ENCODE results near the gene TRIM28. TPM values are rescaled to one million over a fixed set of nuclear protein-coding genes. Genes with fewer than 3 reads are reported as not detected.

Gene TRIM28
- total and polyA plus RNA-seq, 9 of the 15 experiments (the other 6 are each of a cell fraction or from before 2014, with no cell fraction given) = 12.1 to 797 (median 490) TPM

DNA sequence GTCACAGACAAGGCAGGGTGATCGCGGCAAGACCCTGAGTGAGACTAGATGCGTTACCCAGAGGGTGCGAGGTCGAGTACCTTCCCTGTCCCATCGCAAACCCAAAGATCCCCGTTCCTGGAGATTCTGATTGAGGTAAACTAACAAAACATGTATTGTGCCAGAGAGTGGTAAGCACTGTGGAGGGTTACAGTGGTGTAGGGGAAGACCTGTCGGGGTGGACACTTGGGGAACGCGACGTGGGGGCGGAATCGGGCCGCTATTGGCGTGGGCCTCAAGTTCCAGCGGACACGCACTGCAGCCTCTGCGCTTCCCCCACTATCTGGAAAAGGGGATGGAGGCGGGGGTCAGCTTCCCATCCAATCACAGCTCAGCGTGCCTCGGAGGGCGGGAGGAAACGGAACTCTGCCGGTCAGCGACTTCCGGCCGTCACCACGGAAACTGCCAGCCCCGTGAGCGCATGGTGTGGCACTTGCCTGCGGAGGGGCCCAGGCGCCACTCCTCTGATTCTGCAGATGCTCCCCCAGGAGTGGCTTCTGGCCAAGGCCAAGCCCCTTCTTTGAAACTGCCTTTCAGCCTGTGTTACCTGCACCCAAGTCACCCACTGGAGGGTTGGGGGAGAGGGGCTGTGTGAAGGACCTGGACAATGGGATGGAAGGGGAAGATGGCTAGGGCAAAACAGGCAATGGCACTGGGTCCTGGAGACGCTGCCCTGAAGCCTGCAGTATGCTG is 15.6 kb downstream of the TRIM28 start (continued):
- TF ChIP-seq MCM7 (IDR thresholded peaks at IDR 0.05) (no peak), RCOR1 (IDR thresholded peaks at IDR 0.05; ENCODE audit: borderline replicate concordance in 1 of 2, low read depth in 2 of 2, low read length in 2 of 2) (peak in 1 of 2 experiments; percentile 70; a peak in 1 of 4 replicates), GABPB1 (CRISPR knock-in tag; IDR thresholded peaks at IDR 0.05) (peak; percentile 84), CHD1 (IDR thresholded peaks at IDR 0.05; ENCODE audit: low read length) (peak; percentile 97), HCFC1 (IDR thresholded peaks at IDR 0.05; ENCODE audit: low read depth, low read length) (peak; percentile 61), SLC30A9 (CRISPR knock-in tag; IDR thresholded peaks at IDR 0.05) (no peak), JUND (IDR thresholded peaks at IDR 0.05; ENCODE audit: borderline replicate concordance, low read depth, low read length) (peak; percentile 55), JUND (tag; IDR thresholded peaks at IDR 0.05; ENCODE audit: borderline replicate concordance, low read depth, low read length) (peak; percentile 45; the same call in 2 of the 3 replicates), TCF7 (IDR thresholded peaks at IDR 0.05; ENCODE audit: borderline replicate concordance) (no peak), TRIM24 (IDR thresholded peaks at IDR 0.05) (peak in 1 of 2 experiments; percentile 70; a peak in 2 of 4 replicates), ZNF143 (CRISPR knock-in tag; IDR thresholded peaks at IDR 0.05) (peak; percentile 58; the same call in 1 of the 2 replicates), KDM2B (CRISPR knock-in tag; IDR thresholded peaks at IDR 0.05) (no peak), TGIF2 (CRISPR knock-in tag; IDR thresholded peaks at IDR 0.05) (no peak), EZH2 (IDR thresholded peaks at IDR 0.05; ENCODE audit: borderline replicate concordance, low read depth, low read length) (no peak), SREBF2 (CRISPR knock-in tag; IDR thresholded peaks at IDR 0.05) (no peak), MYNN (IDR thresholded peaks at IDR 0.05) (no peak; the same call in 1 of the 2 replicates), MYNN (CRISPR knock-in tag; IDR thresholded peaks at IDR 0.05) (no peak), ERF (CRISPR knock-in tag; IDR thresholded peaks at IDR 0.05) (no peak)
- TF ChIP-seq, protein P1, sequence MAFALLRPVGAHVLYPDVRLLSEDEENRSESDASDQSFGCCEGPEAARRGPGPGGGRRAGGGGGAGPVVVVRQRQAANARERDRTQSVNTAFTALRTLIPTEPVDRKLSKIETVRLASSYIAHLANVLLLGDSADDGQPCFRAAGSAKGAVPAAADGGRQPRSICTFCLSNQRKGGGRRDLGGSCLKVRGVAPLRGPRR (CRISPR knock-in tag; IDR thresholded peaks at IDR 0.05) = no peak
- TF ChIP-seq, protein P2, sequence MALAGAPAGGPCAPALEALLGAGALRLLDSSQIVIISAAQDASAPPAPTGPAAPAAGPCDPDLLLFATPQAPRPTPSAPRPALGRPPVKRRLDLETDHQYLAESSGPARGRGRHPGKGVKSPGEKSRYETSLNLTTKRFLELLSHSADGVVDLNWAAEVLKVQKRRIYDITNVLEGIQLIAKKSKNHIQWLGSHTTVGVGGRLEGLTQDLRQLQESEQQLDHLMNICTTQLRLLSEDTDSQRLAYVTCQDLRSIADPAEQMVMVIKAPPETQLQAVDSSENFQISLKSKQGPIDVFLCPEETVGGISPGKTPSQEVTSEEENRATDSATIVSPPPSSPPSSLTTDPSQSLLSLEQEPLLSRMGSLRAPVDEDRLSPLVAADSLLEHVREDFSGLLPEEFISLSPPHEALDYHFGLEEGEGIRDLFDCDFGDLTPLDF (CRISPR knock-in tag; IDR thresholded peaks at IDR 0.05) = no peak; the same call in 1 of the 2 replicates
- TF ChIP-seq, protein P3, sequence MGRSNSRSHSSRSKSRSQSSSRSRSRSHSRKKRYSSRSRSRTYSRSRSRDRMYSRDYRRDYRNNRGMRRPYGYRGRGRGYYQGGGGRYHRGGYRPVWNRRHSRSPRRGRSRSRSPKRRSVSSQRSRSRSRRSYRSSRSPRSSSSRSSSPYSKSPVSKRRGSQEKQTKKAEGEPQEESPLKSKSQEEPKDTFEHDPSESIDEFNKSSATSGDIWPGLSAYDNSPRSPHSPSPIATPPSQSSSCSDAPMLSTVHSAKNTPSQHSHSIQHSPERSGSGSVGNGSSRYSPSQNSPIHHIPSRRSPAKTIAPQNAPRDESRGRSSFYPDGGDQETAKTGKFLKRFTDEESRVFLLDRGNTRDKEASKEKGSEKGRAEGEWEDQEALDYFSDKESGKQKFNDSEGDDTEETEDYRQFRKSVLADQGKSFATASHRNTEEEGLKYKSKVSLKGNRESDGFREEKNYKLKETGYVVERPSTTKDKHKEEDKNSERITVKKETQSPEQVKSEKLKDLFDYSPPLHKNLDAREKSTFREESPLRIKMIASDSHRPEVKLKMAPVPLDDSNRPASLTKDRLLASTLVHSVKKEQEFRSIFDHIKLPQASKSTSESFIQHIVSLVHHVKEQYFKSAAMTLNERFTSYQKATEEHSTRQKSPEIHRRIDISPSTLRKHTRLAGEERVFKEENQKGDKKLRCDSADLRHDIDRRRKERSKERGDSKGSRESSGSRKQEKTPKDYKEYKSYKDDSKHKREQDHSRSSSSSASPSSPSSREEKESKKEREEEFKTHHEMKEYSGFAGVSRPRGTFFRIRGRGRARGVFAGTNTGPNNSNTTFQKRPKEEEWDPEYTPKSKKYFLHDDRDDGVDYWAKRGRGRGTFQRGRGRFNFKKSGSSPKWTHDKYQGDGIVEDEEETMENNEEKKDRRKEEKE (IDR thresholded peaks at IDR 0.05; ENCODE audit: borderline replicate concordance in 1 of 2, control insufficient read depth in 1 of 2, low read depth in 2 of 2, low read length in 1 of 2) = 0 out of 4 replicates have a peak, but pooled peaks of 1 of the 2 experiments have one; percentile 27
- TF ChIP-seq, protein P4, sequence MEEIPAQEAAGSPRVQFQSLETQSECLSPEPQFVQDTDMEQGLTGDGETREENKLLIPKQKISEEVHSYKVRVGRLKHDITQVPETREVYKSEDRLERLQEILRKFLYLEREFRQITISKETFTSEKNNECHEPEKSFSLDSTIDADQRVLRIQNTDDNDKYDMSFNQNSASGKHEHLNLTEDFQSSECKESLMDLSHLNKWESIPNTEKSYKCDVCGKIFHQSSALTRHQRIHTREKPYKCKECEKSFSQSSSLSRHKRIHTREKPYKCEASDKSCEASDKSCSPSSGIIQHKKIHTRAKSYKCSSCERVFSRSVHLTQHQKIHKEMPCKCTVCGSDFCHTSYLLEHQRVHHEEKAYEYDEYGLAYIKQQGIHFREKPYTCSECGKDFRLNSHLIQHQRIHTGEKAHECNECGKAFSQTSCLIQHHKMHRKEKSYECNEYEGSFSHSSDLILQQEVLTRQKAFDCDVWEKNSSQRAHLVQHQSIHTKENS (CRISPR knock-in tag; IDR thresholded peaks at IDR 0.05) = no peak
- TF ChIP-seq, protein P5, sequence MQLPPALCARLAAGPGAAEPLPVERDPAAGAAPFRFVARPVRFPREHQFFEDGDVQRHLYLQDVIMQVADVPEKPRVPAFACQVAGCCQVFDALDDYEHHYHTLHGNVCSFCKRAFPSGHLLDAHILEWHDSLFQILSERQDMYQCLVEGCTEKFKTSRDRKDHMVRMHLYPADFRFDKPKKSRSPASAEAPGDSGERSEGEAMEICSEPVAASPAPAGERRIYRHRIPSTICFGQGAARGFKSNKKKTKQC (CRISPR knock-in tag; IDR thresholded peaks at IDR 0.05) = peak; percentile 86

Data from K562 (cell line).